Iris pigment epithelial cell (primary cell): ENCODE results near the gene SMG7.

Source experiments
- DNase-seq: peaks from one replicate; pipeline ENCODE4 v3.0.0-alpha.2; 2011; ENCODE audit warnings: low read depth

Gene SMG7

GRCh38 chr1:183470961-183471742 lies 1.1 kb upstream of the SMG7 start:
- peak; percentile 83 for DNase-seq

GRCh38 chr1:183471743-183472487 lies 384 bp upstream of the SMG7 start:
- DNase-seq, result peak; percentile 97

GRCh38 chr1:183473217-183473536 lies 878 bp downstream of the SMG7 start:
- DNase-seq, result no peak

GRCh38 chr1:183476081-183476480 lies 3.8 kb downstream of the SMG7 start:
- DNase-seq, result no peak

- DNase-seq, result no peak
Measured at GRCh38 chr1:183477986-183478781, 5.9 kb downstream of the SMG7 start.

GRCh38 chr1:183480971-183481441 lies 8.7 kb downstream of the SMG7 start:
- peak; percentile 17 for DNase-seq

- no peak for DNase-seq
Measured at GRCh38 chr1:183483224-183483623, 10.9 kb downstream of the SMG7 start.

GRCh38 chr1:183484254-183484653 lies 12.0 kb downstream of the SMG7 start:
- no peak for DNase-seq

GRCh38 chr1:183484851-183485250 lies 12.6 kb downstream of the SMG7 start:
- DNase-seq, result no peak

GRCh38 chr1:183487674-183488442 lies 15.6 kb downstream of the SMG7 start:
- no peak for DNase-seq

GRCh38 chr1:183490932-183491331 lies 18.6 kb downstream of the SMG7 start:
- DNase-seq, result no peak

GRCh38 chr1:183493540-183494245 lies 21.4 kb downstream of the SMG7 start:
- DNase-seq, result peak; percentile 51

GRCh38 chr1:183495420-183495819 lies 23.1 kb downstream of the SMG7 start:
- no peak for DNase-seq

GRCh38 chr1:183497218-183497617 lies 24.9 kb downstream of the SMG7 start:
- no peak for DNase-seq

- DNase-seq, result no peak
Measured at GRCh38 chr1:183498342-183498991, 26.2 kb downstream of the SMG7 start.

- no peak for DNase-seq
Measured at GRCh38 chr1:183505454-183506089, 33.3 kb downstream of the SMG7 start.

- DNase-seq, result no peak
Measured at GRCh38 chr1:183506561-183506960, 34.3 kb downstream of the SMG7 start.

GRCh38 chr1:183508694-183509093 lies 36.4 kb downstream of the SMG7 start:
- no peak for DNase-seq

GRCh38 chr1:183512450-183512849 lies 40.2 kb downstream of the SMG7 start:
- no peak for DNase-seq

- no peak for DNase-seq
Measured at GRCh38 chr1:183514235-183514634, 41.9 kb downstream of the SMG7 start.
